HepG2 (cell line): Measurements from ENCODE around the gene SYNC. TPM values are rescaled to one million over a fixed set of nuclear protein-coding genes. Genes with fewer than 3 reads are reported as not detected.

Experiments
- AHR ChIP-seq: IDR thresholded peaks from 2 replicates; pipeline ENCODE4 v1.6.1; 2018; ENCODE audit warnings: missing genetic modification reagents, missing compliant biosample characterization
- CENPX ChIP-seq: sonication (generic); formaldehyde crosslinking; IDR thresholded peaks from 2 replicates; pipeline ENCODE4 v1.9.0; 2021; ENCODE audit warnings: mild to moderate bottlenecking, missing genetic modification reagents, moderate library complexity
- ELF3 ChIP-seq: IDR thresholded peaks from 2 replicates; pipeline ENCODE4 v1.6.1; 2016; ENCODE audit warnings: missing genetic modification reagents, missing compliant biosample characterization
- FOXA1 ChIP-seq, 2 experiments: fragments of 450-650 bp in 1 of 2; sonication (generic) in 1 of 2; formaldehyde crosslinking in 1 of 2; IDR thresholded peaks; 2 replicates each; pipeline versions ENCODE4 v1.4.0 to v1.6.1; 2016 to 2020; ENCODE audit warnings: missing genetic modification reagents in 1 of 2
- HIVEP1 ChIP-seq: sonication (generic); formaldehyde crosslinking; IDR thresholded peaks from 2 replicates; pipeline ENCODE4 v1.4.0; 2020; ENCODE audit warnings: mild to moderate bottlenecking, missing genetic modification reagents
- ZNF121 ChIP-seq: sonication (generic); formaldehyde crosslinking; IDR thresholded peaks from 2 replicates; pipeline ENCODE4 v1.5.0; 2020; ENCODE audit warnings: mild to moderate bottlenecking, missing genetic modification reagents
- ZNF253 ChIP-seq: sonication (generic); formaldehyde crosslinking; IDR thresholded peaks from 2 replicates; pipeline ENCODE4 v1.8.0; 2022; ENCODE audit warnings: mild to moderate bottlenecking, missing genetic modification reagents, borderline replicate concordance
- ZSCAN25 ChIP-seq: sonication (generic); formaldehyde crosslinking; IDR thresholded peaks from 2 replicates; pipeline ENCODE4 v1.8.0; 2022; ENCODE audit warnings: mild to moderate bottlenecking, missing genetic modification reagents
- polyA plus RNA-seq, 8 experiments: library from polyadenylated mRNA; depleted of rRNA in 3 of 8; stranded (reverse) in 7 of 8; unstranded in 1 of 8; fragments of >200 nt; fragmentation: Illumina TruSeq in 4 of 8; extraction: Trizol in 4 of 8; gene quantifications; 2 replicates each; pipeline versions ENCODE4 v1.2.1 to v1.2.3, GENCODE V29; 2011 to 2016; ENCODE audit warnings: low read depth in 4 of 8, missing spikeins in 1 of 8, mixed read lengths in 1 of 8; ENCODE audit not compliant: insufficient read depth in 1 of 8
- total RNA-seq, 5 experiments: library from RNA; depleted of rRNA; stranded (reverse); fragments of >200 nt; fragmentation: Illumina TruSeq; extraction: Trizol; gene quantifications; 2 replicates each; pipeline ENCODE4 v1.2.3, GENCODE V29; 2016; ENCODE audit warnings: low read depth in 1 of 5
- TF ChIP-seq, protein P1 (sequence below): sonication (generic); formaldehyde crosslinking; IDR thresholded peaks from 2 replicates; pipeline ENCODE4 v1.4.0; 2020; ENCODE audit warnings: mild to moderate bottlenecking, missing genetic modification reagents
- TF ChIP-seq, protein P2 (sequence below): IDR thresholded peaks from 2 replicates; pipeline ENCODE4 v1.6.1; 2016; ENCODE audit warnings: low read depth, control low read depth
- TF ChIP-seq, protein P3 (sequence below): IDR thresholded peaks from 2 replicates; pipeline ENCODE4 v1.6.1; 2016; ENCODE audit warnings: low read depth
- TF ChIP-seq, protein P4 (sequence below): sonication (generic); IDR thresholded peaks from 2 replicates; pipeline ENCODE4 v1.6.1; 2016; ENCODE audit warnings: low read depth, borderline replicate concordance
- TF ChIP-seq, protein P5 (sequence below): sonication (generic); formaldehyde crosslinking; conservative IDR thresholded peaks from 2 replicates; pipeline ENCODE4 v1.8.0; 2022; ENCODE audit warnings: mild to moderate bottlenecking, moderate library complexity, missing genetic modification reagents
- TF ChIP-seq, protein P6 (sequence below): sonication (generic); formaldehyde crosslinking; IDR thresholded peaks from 2 replicates; pipeline ENCODE4 v1.8.0; 2022; ENCODE audit warnings: mild to moderate bottlenecking, missing genetic modification reagents; ENCODE audit not compliant: insufficient replicate concordance
- TF ChIP-seq, protein P7 (sequence below): IDR thresholded peaks from 2 replicates; pipeline ENCODE4 v1.6.1; 2016
- TF ChIP-seq, protein P8 (sequence below): IDR thresholded peaks from 2 replicates; pipeline ENCODE4 v1.6.1; 2016; ENCODE audit warnings: missing compliant biosample characterization, missing genetic modification reagents, borderline replicate concordance

SYNC gene
- total and polyA plus RNA-seq, 2 of the 13 experiments (the other 11 are each of a cell fraction or from before 2014, with no cell fraction given), result 2.4 to 5.4 TPM

DNA sequence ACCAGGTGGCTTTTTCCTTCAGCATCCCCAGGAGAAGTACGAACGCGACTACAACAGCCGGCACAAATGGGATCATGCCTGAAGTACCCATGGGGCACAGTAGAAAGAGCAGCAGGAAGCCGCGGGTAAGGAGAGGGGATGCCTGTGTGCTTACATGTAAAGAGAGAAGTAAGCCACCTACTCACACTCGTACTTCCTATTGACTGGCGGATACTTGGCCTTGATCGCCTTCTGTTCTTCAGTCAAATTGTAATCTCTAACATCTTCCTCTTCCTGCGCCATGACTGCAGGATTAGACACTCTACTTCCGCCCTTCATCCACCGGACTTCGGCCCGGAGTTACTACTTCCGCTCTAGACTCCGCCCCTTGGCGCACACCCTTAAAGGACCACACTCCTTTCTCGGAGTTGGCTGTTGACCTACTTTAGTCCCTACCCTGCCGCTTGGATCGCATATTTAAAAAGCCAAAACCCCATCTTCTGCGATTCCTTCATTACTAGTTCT, 52.3 kb downstream of the SYNC start, which contains the start of gene ZBTB8OS (continued):
- TF ChIP-seq, protein P1, sequence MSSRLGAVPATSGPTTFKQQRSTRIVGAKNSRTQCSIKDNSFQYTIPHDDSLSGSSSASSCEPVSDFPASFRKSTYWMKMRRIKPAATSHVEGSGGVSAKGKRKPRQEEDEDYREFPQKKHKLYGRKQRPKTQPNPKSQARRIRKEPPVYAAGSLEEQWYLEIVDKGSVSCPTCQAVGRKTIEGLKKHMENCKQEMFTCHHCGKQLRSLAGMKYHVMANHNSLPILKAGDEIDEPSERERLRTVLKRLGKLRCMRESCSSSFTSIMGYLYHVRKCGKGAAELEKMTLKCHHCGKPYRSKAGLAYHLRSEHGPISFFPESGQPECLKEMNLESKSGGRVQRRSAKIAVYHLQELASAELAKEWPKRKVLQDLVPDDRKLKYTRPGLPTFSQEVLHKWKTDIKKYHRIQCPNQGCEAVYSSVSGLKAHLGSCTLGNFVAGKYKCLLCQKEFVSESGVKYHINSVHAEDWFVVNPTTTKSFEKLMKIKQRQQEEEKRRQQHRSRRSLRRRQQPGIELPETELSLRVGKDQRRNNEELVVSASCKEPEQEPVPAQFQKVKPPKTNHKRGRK (CRISPR knock-in tag), result no peak
- TF ChIP-seq, protein P2, sequence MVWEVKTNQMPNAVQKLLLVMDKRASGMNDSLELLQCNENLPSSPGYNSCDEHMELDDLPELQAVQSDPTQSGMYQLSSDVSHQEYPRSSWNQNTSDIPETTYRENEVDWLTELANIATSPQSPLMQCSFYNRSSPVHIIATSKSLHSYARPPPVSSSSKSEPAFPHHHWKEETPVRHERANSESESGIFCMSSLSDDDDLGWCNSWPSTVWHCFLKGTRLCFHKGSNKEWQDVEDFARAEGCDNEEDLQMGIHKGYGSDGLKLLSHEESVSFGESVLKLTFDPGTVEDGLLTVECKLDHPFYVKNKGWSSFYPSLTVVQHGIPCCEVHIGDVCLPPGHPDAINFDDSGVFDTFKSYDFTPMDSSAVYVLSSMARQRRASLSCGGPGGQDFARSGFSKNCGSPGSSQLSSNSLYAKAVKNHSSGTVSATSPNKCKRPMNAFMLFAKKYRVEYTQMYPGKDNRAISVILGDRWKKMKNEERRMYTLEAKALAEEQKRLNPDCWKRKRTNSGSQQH (CRISPR knock-in tag), result peak; percentile 31; the same call in 1 of the 2 replicates
- TF ChIP-seq FOXA1 (IDR thresholded peaks at IDR 0.05), result no peak
- TF ChIP-seq FOXA1 (CRISPR knock-in tag; IDR thresholded peaks at IDR 0.05), result no peak; the same call in 1 of the 2 replicates
- TF ChIP-seq ZSCAN25 (CRISPR knock-in tag), result no peak
- TF ChIP-seq CENPX (CRISPR knock-in tag), result no peak
- TF ChIP-seq AHR, result no peak
- TF ChIP-seq, protein P3, sequence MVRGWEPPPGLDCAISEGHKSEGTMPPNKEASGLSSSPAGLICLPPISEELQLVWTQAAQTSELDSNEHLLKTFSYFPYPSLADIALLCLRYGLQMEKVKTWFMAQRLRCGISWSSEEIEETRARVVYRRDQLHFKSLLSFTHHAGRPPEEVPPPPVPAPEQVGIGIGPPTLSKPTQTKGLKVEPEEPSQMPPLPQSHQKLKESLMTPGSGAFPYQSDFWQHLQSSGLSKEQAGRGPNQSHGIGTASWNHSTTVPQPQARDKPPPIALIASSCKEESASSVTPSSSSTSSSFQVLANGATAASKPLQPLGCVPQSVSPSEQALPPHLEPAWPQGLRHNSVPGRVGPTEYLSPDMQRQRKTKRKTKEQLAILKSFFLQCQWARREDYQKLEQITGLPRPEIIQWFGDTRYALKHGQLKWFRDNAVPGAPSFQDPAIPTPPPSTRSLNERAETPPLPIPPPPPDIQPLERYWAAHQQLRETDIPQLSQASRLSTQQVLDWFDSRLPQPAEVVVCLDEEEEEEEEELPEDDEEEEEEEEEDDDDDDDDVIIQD (CRISPR knock-in tag), result 0 out of 2 replicates have a peak, but pooled peaks have one; percentile 10
- TF ChIP-seq, protein P4, sequence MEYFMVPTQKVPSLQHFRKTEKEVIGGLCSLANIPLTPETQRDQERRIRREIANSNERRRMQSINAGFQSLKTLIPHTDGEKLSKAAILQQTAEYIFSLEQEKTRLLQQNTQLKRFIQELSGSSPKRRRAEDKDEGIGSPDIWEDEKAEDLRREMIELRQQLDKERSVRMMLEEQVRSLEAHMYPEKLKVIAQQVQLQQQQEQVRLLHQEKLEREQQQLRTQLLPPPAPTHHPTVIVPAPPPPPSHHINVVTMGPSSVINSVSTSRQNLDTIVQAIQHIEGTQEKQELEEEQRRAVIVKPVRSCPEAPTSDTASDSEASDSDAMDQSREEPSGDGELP, result no peak
- TF ChIP-seq ELF3 (CRISPR knock-in tag), result peak; percentile 76; the same call in 1 of the 2 replicates
- TF ChIP-seq, protein P5, sequence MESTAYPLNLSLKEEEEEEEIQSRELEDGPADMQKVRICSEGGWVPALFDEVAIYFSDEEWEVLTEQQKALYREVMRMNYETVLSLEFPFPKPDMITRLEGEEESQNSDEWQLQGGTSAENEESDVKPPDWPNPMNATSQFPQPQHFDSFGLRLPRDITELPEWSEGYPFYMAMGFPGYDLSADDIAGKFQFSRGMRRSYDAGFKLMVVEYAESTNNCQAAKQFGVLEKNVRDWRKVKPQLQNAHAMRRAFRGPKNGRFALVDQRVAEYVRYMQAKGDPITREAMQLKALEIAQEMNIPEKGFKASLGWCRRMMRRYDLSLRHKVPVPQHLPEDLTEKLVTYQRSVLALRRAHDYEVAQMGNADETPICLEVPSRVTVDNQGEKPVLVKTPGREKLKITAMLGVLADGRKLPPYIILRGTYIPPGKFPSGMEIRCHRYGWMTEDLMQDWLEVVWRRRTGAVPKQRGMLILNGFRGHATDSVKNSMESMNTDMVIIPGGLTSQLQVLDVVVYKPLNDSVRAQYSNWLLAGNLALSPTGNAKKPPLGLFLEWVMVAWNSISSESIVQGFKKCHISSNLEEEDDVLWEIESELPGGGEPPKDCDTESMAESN (CRISPR knock-in tag), result peak; percentile 22; the same call in 1 of the 2 replicates
- no peak for TF ChIP-seq ZNF253 (CRISPR knock-in tag)
- TF ChIP-seq, protein P6, sequence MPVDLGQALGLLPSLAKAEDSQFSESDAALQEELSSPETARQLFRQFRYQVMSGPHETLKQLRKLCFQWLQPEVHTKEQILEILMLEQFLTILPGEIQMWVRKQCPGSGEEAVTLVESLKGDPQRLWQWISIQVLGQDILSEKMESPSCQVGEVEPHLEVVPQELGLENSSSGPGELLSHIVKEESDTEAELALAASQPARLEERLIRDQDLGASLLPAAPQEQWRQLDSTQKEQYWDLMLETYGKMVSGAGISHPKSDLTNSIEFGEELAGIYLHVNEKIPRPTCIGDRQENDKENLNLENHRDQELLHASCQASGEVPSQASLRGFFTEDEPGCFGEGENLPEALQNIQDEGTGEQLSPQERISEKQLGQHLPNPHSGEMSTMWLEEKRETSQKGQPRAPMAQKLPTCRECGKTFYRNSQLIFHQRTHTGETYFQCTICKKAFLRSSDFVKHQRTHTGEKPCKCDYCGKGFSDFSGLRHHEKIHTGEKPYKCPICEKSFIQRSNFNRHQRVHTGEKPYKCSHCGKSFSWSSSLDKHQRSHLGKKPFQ (CRISPR knock-in tag), result no peak
- TF ChIP-seq, protein P7, sequence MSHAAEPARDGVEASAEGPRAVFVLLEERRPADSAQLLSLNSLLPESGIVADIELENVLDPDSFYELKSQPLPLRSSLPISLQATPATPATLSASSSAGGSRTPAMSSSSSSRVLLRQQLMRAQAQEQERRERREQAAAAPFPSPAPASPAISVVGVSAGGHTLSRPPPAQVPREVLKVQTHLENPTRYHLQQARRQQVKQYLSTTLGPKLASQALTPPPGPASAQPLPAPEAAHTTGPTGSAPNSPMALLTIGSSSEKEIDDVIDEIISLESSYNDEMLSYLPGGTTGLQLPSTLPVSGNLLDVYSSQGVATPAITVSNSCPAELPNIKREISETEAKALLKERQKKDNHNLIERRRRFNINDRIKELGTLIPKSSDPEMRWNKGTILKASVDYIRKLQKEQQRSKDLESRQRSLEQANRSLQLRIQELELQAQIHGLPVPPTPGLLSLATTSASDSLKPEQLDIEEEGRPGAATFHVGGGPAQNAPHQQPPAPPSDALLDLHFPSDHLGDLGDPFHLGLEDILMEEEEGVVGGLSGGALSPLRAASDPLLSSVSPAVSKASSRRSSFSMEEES (CRISPR knock-in tag), result no peak
- TF ChIP-seq, protein P8, sequence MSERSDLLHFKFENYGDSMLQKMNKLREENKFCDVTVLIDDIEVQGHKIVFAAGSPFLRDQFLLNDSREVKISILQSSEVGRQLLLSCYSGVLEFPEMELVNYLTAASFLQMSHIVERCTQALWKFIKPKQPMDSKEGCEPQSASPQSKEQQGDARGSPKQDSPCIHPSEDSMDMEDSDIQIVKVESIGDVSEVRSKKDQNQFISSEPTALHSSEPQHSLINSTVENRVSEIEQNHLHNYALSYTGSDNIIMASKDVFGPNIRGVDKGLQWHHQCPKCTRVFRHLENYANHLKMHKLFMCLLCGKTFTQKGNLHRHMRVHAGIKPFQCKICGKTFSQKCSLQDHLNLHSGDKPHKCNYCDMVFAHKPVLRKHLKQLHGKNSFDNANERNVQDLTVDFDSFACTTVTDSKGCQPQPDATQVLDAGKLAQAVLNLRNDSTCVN, result no peak
- no peak for TF ChIP-seq ZNF121 (CRISPR knock-in tag)
- TF ChIP-seq HIVEP1, result no peak
